ENCODE results near the gene GEN1. TPM values are rescaled to one million over a fixed set of nuclear protein-coding genes. Genes with fewer than 3 reads are reported as not detected.
"Not testable (repeated sequence)": the region's sequence is repeated elsewhere in the genome, so short reads cannot be mapped to it uniquely, and the experiment has no call there.

GEN1 gene
- total RNA-seq, 1 experiment from 2014 or later = 36.5 TPM

GRCh38 chr2:17821080-17821479 lies 67.1 kb downstream of the GEN1 start:
- Histone ChIP-seq H3K36me3 (ENCODE audit: control insufficient read depth, insufficient read depth, low read length) (no peaks in the 10 kb centered on the region), H3K27me3 (replicated peaks; ENCODE audit: control insufficient read depth, insufficient read depth, low read length) (no peaks in the 10 kb centered on the region; the same call in none of the 2 replicates), H3K9me3 (no peaks in the 10 kb centered on the region), H3K4me1 (no peaks in the 10 kb centered on the region), H3K4me3 (ENCODE audit: low read depth, low read length) (no peak overlapping the region)
- no peaks in the 10 kb centered on the region for H3K36me3 Mint-ChIP-seq (ENCODE audit: insufficient read depth, unreplicated experiment)
- no peaks in the 10 kb centered on the region for H3K4me1 Mint-ChIP-seq (ENCODE audit: low read depth, unreplicated experiment)
- DNase-seq = no peak
- H3K27ac Mint-ChIP-seq (ENCODE audit: unreplicated experiment) = no peak overlapping the region
- H3K4me3 Mint-ChIP-seq (ENCODE audit: unreplicated experiment) = no peak overlapping the region
- peaks cover 4% of the 10 kb centered on the region for H3K27me3 Mint-ChIP-seq (ENCODE audit: insufficient read depth, unreplicated experiment)
- ChIA-PET CTCF (interaction anchor here (1.1 kb wide), 1 partner anchor 27 kb away, joined by 4 read pairs; no protein-coding TSS in a partner anchor), POLR2A (no interaction called here)
- no peak for TF ChIP-seq CTCF (IDR thresholded peaks at IDR 0.05; ENCODE audit: insufficient read depth in 1 of 2, low read depth in 1 of 2, low read length in 1 of 2, severe bottlenecking in 1 of 2, unreplicated experiment in 1 of 2)
- no TSS peak for BruUV-seq (replicated peaks)
- no peaks in the 10 kb centered on the region for H3K9me3 Mint-ChIP-seq (ENCODE audit: unreplicated experiment)
- intact Hi-C loops (cut with micrococcal nuclease; ENCODE audit: unreplicated experiment) = no loop called here

DNA sequence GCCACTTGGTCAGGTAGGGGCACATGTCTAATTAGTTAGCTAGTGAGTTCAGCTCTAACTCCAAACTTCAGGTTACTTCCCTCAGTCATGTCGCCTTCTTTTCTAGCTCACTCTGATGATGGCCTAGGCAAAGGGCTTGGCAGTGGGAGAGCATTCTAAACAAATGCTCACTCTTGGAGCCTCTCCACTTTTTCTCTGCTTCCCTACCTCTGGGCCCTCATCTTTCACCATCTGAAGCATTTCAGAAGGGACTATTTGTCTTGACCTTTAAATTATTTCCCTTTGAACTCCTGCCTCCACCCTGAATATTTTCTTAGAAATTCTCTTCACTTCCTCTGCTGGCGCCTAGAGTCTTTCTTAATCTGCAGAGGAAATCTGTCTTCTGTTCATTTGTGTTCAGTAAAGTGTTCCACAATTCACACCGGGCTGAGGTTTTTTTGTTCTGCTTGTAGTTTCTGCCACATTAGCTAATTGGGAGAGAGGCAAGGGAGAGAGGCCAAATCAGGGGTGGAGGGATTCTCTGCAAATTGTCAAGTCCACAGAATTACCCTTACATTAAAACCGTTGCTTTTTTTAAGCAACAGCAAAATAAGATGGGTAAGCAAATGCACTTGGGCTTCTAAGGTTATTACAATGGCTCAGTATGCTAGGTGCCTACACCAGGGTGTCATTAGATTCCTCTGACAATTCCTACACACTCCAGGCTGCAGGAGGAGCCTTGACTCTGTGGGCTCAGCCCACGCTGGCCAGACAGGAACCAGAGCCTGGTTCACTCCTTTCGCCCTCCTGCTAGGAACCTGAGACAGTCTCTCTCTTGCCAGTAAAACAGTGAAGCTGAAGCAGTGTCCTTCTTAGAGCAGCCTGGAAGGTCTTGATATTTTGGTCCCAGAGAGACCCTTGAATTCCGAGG lies 67.9 kb downstream of the GEN1 start:
- intact Hi-C loops (cut with micrococcal nuclease; ENCODE audit: unreplicated experiment) = no loop called here
- Histone ChIP-seq H3K9me3 (no peaks in the 10 kb centered on the region), H3K4me3 (ENCODE audit: low read depth, low read length) (no peak overlapping the region), H3K36me3 (ENCODE audit: control insufficient read depth, insufficient read depth, low read length) (no peaks in the 10 kb centered on the region), H3K4me1 (no peaks in the 10 kb centered on the region), H3K27me3 (replicated peaks; ENCODE audit: control insufficient read depth, insufficient read depth, low read length) (no peaks in the 10 kb centered on the region; the same call in none of the 2 replicates)
- Mint-ChIP-seq H3K9me3 (ENCODE audit: unreplicated experiment) (no peaks in the 10 kb centered on the region), H3K4me3 (ENCODE audit: unreplicated experiment) (no peak overlapping the region), H3K36me3 (ENCODE audit: insufficient read depth, unreplicated experiment) (no peaks in the 10 kb centered on the region), H3K4me1 (ENCODE audit: low read depth, unreplicated experiment) (no peaks in the 10 kb centered on the region), H3K27ac (ENCODE audit: unreplicated experiment) (no peak overlapping the region), H3K27me3 (ENCODE audit: insufficient read depth, unreplicated experiment) (peaks cover 6% of the 10 kb centered on the region)
- no peak for TF ChIP-seq CTCF (IDR thresholded peaks at IDR 0.05; ENCODE audit: insufficient read depth in 1 of 2, low read depth in 1 of 2, low read length in 1 of 2, severe bottlenecking in 1 of 2, unreplicated experiment in 1 of 2)
- BruUV-seq (replicated peaks) = no TSS peak
- CTCF ChIA-PET = no interaction called here
- POLR2A ChIA-PET = no interaction called here
- no peak for DNase-seq

- H3K27me3 Mint-ChIP-seq (ENCODE audit: insufficient read depth, unreplicated experiment) = peaks cover 7% of the 10 kb centered on the region
- Histone ChIP-seq H3K27me3 (replicated peaks; ENCODE audit: control insufficient read depth, insufficient read depth, low read length) (no peaks in the 10 kb centered on the region; the same call in none of the 2 replicates), H3K4me3 (ENCODE audit: low read depth, low read length) (no peak overlapping the region), H3K4me1 (no peaks in the 10 kb centered on the region), H3K36me3 (ENCODE audit: control insufficient read depth, insufficient read depth, low read length) (no peaks in the 10 kb centered on the region), H3K9me3 (no peaks in the 10 kb centered on the region)
- ChIA-PET POLR2A (no interaction called here), CTCF (no interaction called here)
- no TSS peak for BruUV-seq (replicated peaks)
- no peaks in the 10 kb centered on the region for H3K9me3 Mint-ChIP-seq (ENCODE audit: unreplicated experiment)
- no peak for TF ChIP-seq CTCF (IDR thresholded peaks at IDR 0.05; ENCODE audit: insufficient read depth in 1 of 2, low read depth in 1 of 2, low read length in 1 of 2, severe bottlenecking in 1 of 2, unreplicated experiment in 1 of 2)
- DNase-seq = no peak
- no peaks in the 10 kb centered on the region for H3K4me1 Mint-ChIP-seq (ENCODE audit: low read depth, unreplicated experiment)
- no peak overlapping the region for H3K4me3 Mint-ChIP-seq (ENCODE audit: unreplicated experiment)
- H3K36me3 Mint-ChIP-seq (ENCODE audit: insufficient read depth, unreplicated experiment) = no peaks in the 10 kb centered on the region
- intact Hi-C loops (cut with micrococcal nuclease; ENCODE audit: unreplicated experiment) = no loop called here
- no peak overlapping the region for H3K27ac Mint-ChIP-seq (ENCODE audit: unreplicated experiment)
Measured at GRCh38 chr2:17822445-17823117, 68.6 kb downstream of the GEN1 start.

- intact Hi-C loops (cut with micrococcal nuclease; ENCODE audit: unreplicated experiment); H3K27me3 ChIP-seq (replicated peaks; ENCODE audit: control insufficient read depth, insufficient read depth, low read length); BruUV-seq (replicated peaks); H3K36me3 ChIP-seq (ENCODE audit: control insufficient read depth, insufficient read depth, low read length); H3K4me1 ChIP-seq; H3K36me3 Mint-ChIP-seq (ENCODE audit: insufficient read depth, unreplicated experiment); H3K4me1 Mint-ChIP-seq (ENCODE audit: low read depth, unreplicated experiment); H3K27ac Mint-ChIP-seq (ENCODE audit: unreplicated experiment); POLR2A ChIA-PET; H3K4me3 ChIP-seq (ENCODE audit: low read depth, low read length); H3K9me3 Mint-ChIP-seq (ENCODE audit: unreplicated experiment); CTCF ChIA-PET; H3K4me3 Mint-ChIP-seq (ENCODE audit: unreplicated experiment); H3K27me3 Mint-ChIP-seq (ENCODE audit: insufficient read depth, unreplicated experiment); H3K9me3 ChIP-seq; DNase-seq: not testable (repeated sequence)
Measured at GRCh38 chr2:17823646-17824045, 69.7 kb downstream of the GEN1 start.
